ENCODE results near the gene PILRB. TPM values are rescaled to one million over a fixed set of nuclear protein-coding genes. Genes with fewer than 3 reads are reported as not detected.
"Not testable (repeated sequence)": the region's sequence is repeated elsewhere in the genome, so short reads cannot be mapped to it uniquely, and the experiment has no call there.

The PILRB gene
- total RNA-seq, 1 donor from 2014 or later, result 51.5 TPM

GRCh38 chr7:100370746-100371145 lies 12.8 kb downstream of the PILRB start:
- peak overlapping the region; percentile 16 for H3K27ac Mint-ChIP-seq

GRCh38 chr7:100371561-100372171 lies 13.7 kb downstream of the PILRB start:
- no peak for TF ChIP-seq CTCF (conservative IDR thresholded peaks at IDR 0.05)
- Mint-ChIP-seq H3K27me3 (no peaks in the 10 kb centered on the region), H3K36me3 (no peaks in the 10 kb centered on the region), H3K9me3 (no peaks in the 10 kb centered on the region), H3K27ac (peak overlapping the region; percentile 16), H3K4me3 (no peak overlapping the region), H3K4me1 (ENCODE audit: unreplicated experiment) (peaks cover 11% of the 10 kb centered on the region)
- DNase-seq (ENCODE audit: extremely low spot score, unreplicated experiment), result no peak

More at GRCh38 chr7:100370746-100371145, 12.8 kb downstream of the PILRB start:
- Mint-ChIP-seq H3K9me3 (no peaks in the 10 kb centered on the region), H3K4me3 (no peak overlapping the region), H3K4me1 (ENCODE audit: unreplicated experiment) (peaks cover 11% of the 10 kb centered on the region), H3K27me3 (no peaks in the 10 kb centered on the region), H3K36me3 (no peaks in the 10 kb centered on the region)
- no peak for DNase-seq (ENCODE audit: extremely low spot score, unreplicated experiment)
- TF ChIP-seq CTCF (conservative IDR thresholded peaks at IDR 0.05), result no peak

GRCh38 chr7:100372256-100372655 lies 14.3 kb downstream of the PILRB start:
- no peak overlapping the region for H3K4me3 Mint-ChIP-seq
- no peak for DNase-seq (ENCODE audit: extremely low spot score, unreplicated experiment)
- TF ChIP-seq CTCF (conservative IDR thresholded peaks at IDR 0.05), result no peak
- no peaks in the 10 kb centered on the region for H3K36me3 Mint-ChIP-seq
- no peak overlapping the region for H3K27ac Mint-ChIP-seq
- no peaks in the 10 kb centered on the region for H3K27me3 Mint-ChIP-seq
- H3K9me3 Mint-ChIP-seq, result no peaks in the 10 kb centered on the region
- H3K4me1 Mint-ChIP-seq (ENCODE audit: unreplicated experiment), result peaks cover 11% of the 10 kb centered on the region

GRCh38 chr7:100372694-100373093 lies 14.8 kb downstream of the PILRB start:
- Mint-ChIP-seq H3K9me3 (no peaks in the 10 kb centered on the region), H3K27ac (no peak overlapping the region), H3K4me3 (no peak overlapping the region), H3K4me1 (ENCODE audit: unreplicated experiment) (peaks cover 11% of the 10 kb centered on the region), H3K36me3 (no peaks in the 10 kb centered on the region), H3K27me3 (no peaks in the 10 kb centered on the region)
- TF ChIP-seq CTCF (conservative IDR thresholded peaks at IDR 0.05), result no peak
- DNase-seq (ENCODE audit: extremely low spot score, unreplicated experiment), result no peak

- H3K9me3 Mint-ChIP-seq, result no peaks in the 10 kb centered on the region
- DNase-seq (ENCODE audit: extremely low spot score, unreplicated experiment), result no peak
Observed at GRCh38 chr7:100373261-100373831, 15.4 kb downstream of the PILRB start, which contains the start of gene PILRA. Gene PILRA, plus strand, starts transcription at chr7:100373487. Its CDS starts 170 bp downstream, at chr7:100373657.

GRCh38 chr7:100373870-100374598 lies 16.1 kb downstream of the PILRB start:
- not testable (repeated sequence) for H3K36me3 Mint-ChIP-seq, H3K27me3 Mint-ChIP-seq
- H3K4me1 Mint-ChIP-seq (ENCODE audit: unreplicated experiment), result peaks cover 11% of the 10 kb centered on the region

More at GRCh38 chr7:100373261-100373831, 15.4 kb downstream of the PILRB start, which contains the start of gene PILRA:
- Mint-ChIP-seq H3K36me3 (no peaks in the 10 kb centered on the region), H3K4me1 (ENCODE audit: unreplicated experiment) (peaks cover 11% of the 10 kb centered on the region), H3K4me3 (no peak within 1 kb of the TSS), H3K27ac (no peak within 1 kb of the TSS), H3K27me3 (no peaks in the 10 kb centered on the region)
- TF ChIP-seq CTCF (conservative IDR thresholded peaks at IDR 0.05), result no peak

More at GRCh38 chr7:100373870-100374598, 16.1 kb downstream of the PILRB start:
- not testable (repeated sequence) for H3K9me3 Mint-ChIP-seq; H3K27ac Mint-ChIP-seq; H3K4me3 Mint-ChIP-seq; DNase-seq (ENCODE audit: extremely low spot score, unreplicated experiment)

All from type B pancreatic cell (in vitro differentiated cells).